BLaER1 treated with 17β-estradiol and CSF1 and Interleukin-3, amounts not matched to agents 10 nM and 100 nM (cell line): ENCODE measurements around the gene TP53I11.

Experiments used
- H3K27ac ChIP-seq, 11 experiments: shearing (Covaris generic); formaldehyde crosslinking; 2 replicates each; pipeline ENCODE4 v1.8.1; 2022
- H3K27me3 ChIP-seq, 11 experiments: shearing (Covaris generic); formaldehyde crosslinking; 2 replicates each; pipeline ENCODE4 v1.8.1; 2022
- H3K36me3 ChIP-seq, 11 experiments: shearing (Covaris generic); formaldehyde crosslinking; 2 replicates each; pipeline ENCODE4 v1.8.1; 2022
- H3K4me1 ChIP-seq, 10 experiments: shearing (Covaris generic); formaldehyde crosslinking; 2 replicates each; pipeline ENCODE4 v1.8.1; 2022
- H3K4me2 ChIP-seq, 11 experiments: shearing (Covaris generic); formaldehyde crosslinking; 2 replicates each; pipeline ENCODE4 v1.8.1; 2022
- H3K4me3 ChIP-seq, 10 experiments: shearing (Covaris generic); formaldehyde crosslinking; 2 replicates each; pipeline ENCODE4 v1.8.1; 2022
- H3K9ac ChIP-seq, 11 experiments: shearing (Covaris generic); formaldehyde crosslinking; 2 replicates each; pipeline ENCODE4 v1.8.1; 2022
- H3K9me3 ChIP-seq, 11 experiments: shearing (Covaris generic); formaldehyde crosslinking; replicated peaks in 1 of 11; 2 replicates each; pipeline ENCODE4 v1.8.1; 2022
- H4K20me1 ChIP-seq, 11 experiments: shearing (Covaris generic); formaldehyde crosslinking; 2 replicates each; pipeline ENCODE4 v1.8.1; 2022
- Cebpa-rat ChIP-seq, 11 experiments: shearing (Covaris generic); IDR thresholded peaks; 2 replicates each; pipeline ENCODE4 v1.8.1; 2022

The TP53I11 gene

GRCh38 chr11:44990665-44991064 lies 40.0 kb upstream of the TP53I11 start:
- H3K9me3 ChIP-seq = no peaks in the 10 kb centered on the region
- H3K4me1 ChIP-seq = peaks cover 6 to 36% (median 21%) of the 10 kb centered on the region in 10 experiments; a peak in 17 of 20 replicates
- no peaks in the 10 kb centered on the region for H3K36me3 ChIP-seq
- no peaks in the 10 kb centered on the region for H3K27me3 ChIP-seq
- no peaks in the 10 kb centered on the region for H4K20me1 ChIP-seq
- no peak for TF ChIP-seq Cebpa-rat (IDR thresholded peaks at IDR 0.05)
- no peak overlapping the region for H3K4me3 ChIP-seq
- H3K27ac ChIP-seq = no peak overlapping the region; a peak in 1 of 22 replicates
- H3K4me2 ChIP-seq = peak overlapping the region in 8 of 11 experiments; percentile 4 to 66 (median 34); a peak in 14 of 22 replicates
- peak overlapping the region in 1 of 11 experiments; percentile 29; a peak in 2 of 22 replicates for H3K9ac ChIP-seq

GRCh38 chr11:44989831-44990566 lies 39.3 kb upstream of the TP53I11 start:
- Histone ChIP-seq H3K4me2 (peak overlapping the region in 8 of 11 experiments; percentile 9 to 66 (median 34); a peak in 15 of 22 replicates), H3K4me3 (no peak overlapping the region), H3K4me1 (peaks cover 6 to 36% (median 21%) of the 10 kb centered on the region in 10 experiments; a peak in 17 of 20 replicates), H4K20me1 (no peaks in the 10 kb centered on the region), H3K36me3 (no peaks in the 10 kb centered on the region), H3K9me3 (no peaks in the 10 kb centered on the region), H3K9ac (peak overlapping the region in 1 of 11 experiments; percentile 34; a peak in 1 of 22 replicates), H3K27me3 (no peaks in the 10 kb centered on the region), H3K27ac (no peak overlapping the region; a peak in 2 of 22 replicates)
- no peak for TF ChIP-seq Cebpa-rat (IDR thresholded peaks at IDR 0.05)

- Histone ChIP-seq H3K27ac (no peak overlapping the region), H3K27me3 (no peaks in the 10 kb centered on the region), H3K4me3 (no peak overlapping the region), H3K9me3 (no peaks in the 10 kb centered on the region), H3K36me3 (no peaks in the 10 kb centered on the region), H4K20me1 (no peaks in the 10 kb centered on the region), H3K9ac (no peak overlapping the region), H3K4me1 (peaks cover 6 to 36% (median 21%) of the 10 kb centered on the region in 10 experiments; a peak in 17 of 20 replicates), H3K4me2 (peak overlapping the region in 2 of 11 experiments; percentile 36 to 51; a peak in 1 of 22 replicates)
- TF ChIP-seq Cebpa-rat (IDR thresholded peaks at IDR 0.05) = no peak
Measured at GRCh38 chr11:44988981-44989635, 38.4 kb upstream of the TP53I11 start.

DNA sequence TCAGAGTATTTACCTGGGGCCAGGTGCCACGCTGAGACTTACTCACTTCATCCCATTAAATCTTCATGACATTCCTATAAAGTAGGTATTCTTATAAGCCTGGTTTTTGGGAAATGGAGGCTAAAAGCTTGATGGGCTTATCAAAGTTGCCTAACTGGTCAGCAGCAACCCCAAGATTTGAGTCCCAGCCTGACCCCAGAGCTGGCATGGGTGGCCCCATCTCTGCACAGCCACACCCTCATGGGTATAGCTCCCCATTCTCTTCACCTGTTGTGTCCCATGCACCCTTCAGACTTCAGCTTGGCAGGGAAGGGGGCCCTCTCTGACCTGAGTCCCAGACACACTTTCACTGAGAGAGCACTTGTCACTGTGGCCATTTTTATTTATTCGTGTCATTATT lies 37.4 kb upstream of the TP53I11 start:
- TF ChIP-seq Cebpa-rat (IDR thresholded peaks at IDR 0.05) = no peak
- Histone ChIP-seq H3K27ac (no peak overlapping the region), H3K4me3 (no peak overlapping the region), H3K36me3 (no peaks in the 10 kb centered on the region), H4K20me1 (no peaks in the 10 kb centered on the region), H3K9me3 (no peaks in the 10 kb centered on the region), H3K27me3 (no peaks in the 10 kb centered on the region), H3K9ac (no peak overlapping the region), H3K4me2 (no peak overlapping the region), H3K4me1 (peaks cover 6 to 36% (median 21%) of the 10 kb centered on the region in 10 experiments; a peak in 17 of 20 replicates)

- Histone ChIP-seq H3K9me3 (no peaks in the 10 kb centered on the region), H4K20me1 (no peaks in the 10 kb centered on the region), H3K4me3 (no peak overlapping the region), H3K27me3 (no peaks in the 10 kb centered on the region), H3K36me3 (no peaks in the 10 kb centered on the region), H3K27ac (no peak overlapping the region), H3K4me1 (peaks cover 6 to 32% (median 21%) of the 10 kb centered on the region in 10 experiments; a peak in 17 of 20 replicates), H3K4me2 (peak overlapping the region in 8 of 11 experiments; percentile 1 to 27 (median 14); a peak in 5 of 22 replicates), H3K9ac (no peak overlapping the region)
- no peak for TF ChIP-seq Cebpa-rat (IDR thresholded peaks at IDR 0.05)
Measured at GRCh38 chr11:44987506-44987905, 36.8 kb upstream of the TP53I11 start.

- H3K4me1 ChIP-seq = peaks cover 6 to 39% (median 28%) of the 10 kb centered on the region in 10 experiments; a peak in 17 of 20 replicates
- H3K27me3 ChIP-seq = no peaks in the 10 kb centered on the region
- no peaks in the 10 kb centered on the region for H3K9me3 ChIP-seq
- H4K20me1 ChIP-seq = no peaks in the 10 kb centered on the region
- H3K36me3 ChIP-seq = no peaks in the 10 kb centered on the region
- no peak for TF ChIP-seq Cebpa-rat (IDR thresholded peaks at IDR 0.05)
- H3K4me3 ChIP-seq = no peak overlapping the region
- no peak overlapping the region for H3K9ac ChIP-seq
- H3K27ac ChIP-seq = no peak overlapping the region
- H3K4me2 ChIP-seq = no peak overlapping the region
Measured at GRCh38 chr11:44986315-44986714, 35.6 kb upstream of the TP53I11 start.

DNA sequence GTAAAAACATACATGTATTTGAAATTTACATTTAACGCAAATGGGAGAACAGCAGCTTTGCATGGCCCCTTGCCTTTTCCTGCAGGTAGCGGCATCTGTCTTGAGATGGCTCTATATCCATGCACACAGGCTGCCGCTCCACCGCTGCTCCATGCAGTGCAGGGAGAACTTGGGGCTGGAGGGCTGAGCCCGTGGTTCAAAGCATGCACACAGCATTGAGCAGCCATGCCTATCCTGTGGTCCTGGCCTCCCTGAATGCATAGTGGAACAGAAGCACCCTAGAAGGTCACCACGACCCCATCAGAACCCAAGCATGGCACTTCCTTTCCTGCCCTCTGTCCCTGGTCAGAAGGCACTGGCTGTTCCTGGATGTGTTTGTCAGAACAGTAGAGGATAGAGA lies 35.0 kb upstream of the TP53I11 start:
- no peak for TF ChIP-seq Cebpa-rat (IDR thresholded peaks at IDR 0.05)

GRCh38 chr11:44983786-44984185 lies 33.1 kb upstream of the TP53I11 start:
- no peak overlapping the region for H3K4me2 ChIP-seq
- no peaks in the 10 kb centered on the region for H3K27me3 ChIP-seq
- H4K20me1 ChIP-seq = no peaks in the 10 kb centered on the region
- H3K27ac ChIP-seq = no peak overlapping the region
- H3K4me1 ChIP-seq = peaks cover 27 to 48% (median 40%) of the 10 kb centered on the region in 10 experiments
- H3K9me3 ChIP-seq = no peaks in the 10 kb centered on the region
- TF ChIP-seq Cebpa-rat (IDR thresholded peaks at IDR 0.05) = no peak
- no peak overlapping the region for H3K9ac ChIP-seq
- no peak overlapping the region for H3K4me3 ChIP-seq
- no peaks in the 10 kb centered on the region for H3K36me3 ChIP-seq

More for the DNA sequence above, 35.0 kb upstream of the TP53I11 start:
- no peak overlapping the region for H3K4me3 ChIP-seq
- H3K27ac ChIP-seq = no peak overlapping the region
- no peak overlapping the region for H3K4me2 ChIP-seq
- H3K36me3 ChIP-seq = no peaks in the 10 kb centered on the region
- H3K9me3 ChIP-seq = no peaks in the 10 kb centered on the region
- H3K4me1 ChIP-seq = peaks cover 10 to 41% (median 32%) of the 10 kb centered on the region in 10 experiments
- no peak overlapping the region for H3K9ac ChIP-seq
- H4K20me1 ChIP-seq = no peaks in the 10 kb centered on the region
- no peaks in the 10 kb centered on the region for H3K27me3 ChIP-seq

DNA sequence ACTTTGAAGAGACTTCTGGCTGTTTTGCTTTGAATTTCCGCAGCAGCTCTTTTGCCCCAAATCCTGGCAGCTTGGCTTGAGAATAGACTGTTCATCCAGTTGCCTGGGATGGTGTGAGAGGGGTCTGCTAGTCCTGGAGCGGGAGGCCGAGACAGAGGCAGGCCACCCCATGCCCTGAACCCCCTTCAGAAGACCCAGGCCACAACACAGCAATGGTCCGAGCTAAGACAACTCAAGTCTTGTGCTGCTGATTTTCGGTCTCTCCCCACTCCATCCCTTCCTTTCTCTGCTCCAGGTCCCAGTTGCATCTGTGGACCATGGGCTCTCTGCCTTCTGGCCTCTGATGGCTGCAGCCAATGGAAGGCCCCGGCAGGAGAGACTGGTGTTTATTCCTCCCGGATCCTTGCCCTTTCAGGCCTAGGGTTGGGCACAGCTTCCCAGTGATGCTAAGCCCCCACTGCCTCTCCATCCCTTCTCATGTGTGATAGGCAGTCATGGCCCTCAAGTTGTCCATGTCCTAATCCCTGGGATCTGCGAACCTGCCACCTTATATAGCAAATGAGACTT lies 31.9 kb upstream of the TP53I11 start:
- H3K9me3 ChIP-seq = no peaks in the 10 kb centered on the region
- no peak overlapping the region for H3K27ac ChIP-seq
- no peaks in the 10 kb centered on the region for H3K27me3 ChIP-seq
- H3K4me2 ChIP-seq = 0 out of 22 replicates have a peak overlapping the region, but pooled peaks of 1 of the 11 experiments have one; percentile 91
- H3K4me1 ChIP-seq = peaks cover 36 to 60% (median 52%) of the 10 kb centered on the region in 10 experiments
- H4K20me1 ChIP-seq = no peaks in the 10 kb centered on the region
- no peaks in the 10 kb centered on the region for H3K36me3 ChIP-seq
- no peak overlapping the region for H3K9ac ChIP-seq
- no peak overlapping the region for H3K4me3 ChIP-seq
- no peak for TF ChIP-seq Cebpa-rat (IDR thresholded peaks at IDR 0.05)
